ENCODE data around the gene CTAGE6. TPM values are rescaled to one million over a fixed set of nuclear protein-coding genes. Genes with fewer than 3 reads are reported as not detected.
A peak's percentile ranks its signal among the peaks of the same experiment; 100 is the strongest.
"Not testable (repeated sequence)": the region's sequence is repeated elsewhere in the genome, so short reads cannot be mapped to it uniquely, and the experiment has no call there.

CTAGE6 gene, protein sequence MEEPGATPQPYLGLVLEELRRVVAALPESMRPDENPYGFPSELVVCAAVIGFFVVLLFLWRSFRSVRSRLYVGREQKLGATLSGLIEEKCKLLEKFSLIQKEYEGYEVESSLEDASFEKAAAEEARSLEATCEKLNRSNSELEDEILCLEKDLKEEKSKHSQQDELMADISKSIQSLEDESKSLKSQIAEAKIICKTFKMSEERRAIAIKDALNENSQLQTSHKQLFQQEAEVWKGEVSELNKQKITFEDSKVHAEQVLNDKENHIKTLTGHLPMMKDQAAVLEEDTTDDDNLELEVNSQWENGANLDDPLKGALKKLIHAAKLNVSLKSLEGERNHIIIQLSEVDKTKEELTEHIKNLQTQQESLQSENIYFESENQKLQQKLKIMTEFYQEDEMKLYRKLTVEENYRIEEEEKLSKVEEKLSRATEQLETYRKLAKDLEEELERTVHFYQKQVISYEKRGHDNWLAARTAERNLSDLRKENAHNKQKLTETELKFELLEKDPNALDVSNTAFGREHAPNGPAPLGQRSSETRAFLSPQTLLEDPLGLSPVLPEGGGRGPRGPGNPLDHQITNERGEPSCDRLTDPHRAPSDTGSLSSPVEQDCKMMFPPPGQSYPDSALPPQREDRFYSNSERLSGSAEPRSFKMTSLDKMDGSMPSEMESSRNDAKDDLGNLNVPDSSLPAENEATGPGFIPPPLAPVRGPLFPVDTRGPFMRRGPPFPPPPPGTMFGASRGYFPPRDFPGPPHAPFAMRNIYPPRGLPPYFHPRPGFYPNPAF
- 0.53 and 4.0 TPM in 2 replicates for total RNA-seq (2011; cell fraction: chromatin; rRNA removed; ENCODE audit: low replicate concordance)
- 0.79 and 0.83 TPM in 2 replicates for total RNA-seq (2011; cell fraction: nucleolus; rRNA removed)
- 1.1 TPM in 1 of 2 replicates, not detected in the other for total RNA-seq (2011; cell fraction: nucleoplasm; rRNA removed)
- 0.29 TPM in 1 of 2 replicates, not detected in the other for total RNA-seq (2014; rRNA removed)
- 0.04 and 0.45 TPM in 2 replicates for total RNA-seq (2014; rRNA removed; fragmentation: Illumina TruSeq; extraction: Trizol)
- total RNA-seq (2015; rRNA removed; fragmentation: Illumina TruSeq; extraction: Trizol), result not detected in 2 replicates
- 0.09 and 0.18 TPM in 2 replicates for total RNA-seq (2021)
- polyA plus RNA-seq (2011; rRNA removed), result 0.54 TPM in 1 of 2 replicates, not detected in the other
- 0.06 TPM in 1 of 2 replicates, not detected in the other for polyA plus RNA-seq (2011; cell fraction: cytosol; rRNA removed)
- 0.48 and 0.87 TPM in 2 replicates for polyA plus RNA-seq (2011; cell fraction: nucleus; rRNA removed)
- polyA plus RNA-seq (2012), result 0.04 TPM in 1 of 2 replicates, not detected in the other
- polyA plus RNA-seq (2014; fragmentation: Illumina TruSeq; extraction: Trizol), result 0.04 TPM in 1 of 2 replicates, not detected in the other
- polyA plus RNA-seq (2014; fragmentation: Nextera tagmentation; extraction: Ambion mirVana), result not detected
- 0.21 TPM in 1 of 2 replicates, not detected in the other for polyA plus RNA-seq (2014; rRNA removed)
- polyA minus RNA-seq (2011; rRNA and poly(A)+ RNA removed), result 0.63 and 1.8 TPM in 2 replicates
- not detected in 2 replicates for polyA minus RNA-seq (2011; cell fraction: cytosol; rRNA and poly(A)+ RNA removed)
- 0.54 and 2.9 TPM in 2 replicates for polyA minus RNA-seq (2011; cell fraction: nucleus; rRNA and poly(A)+ RNA removed)
- Bru-seq, nascent RNA, result percentile 22 among the genes with signal in this experiment
- BruChase-seq, experiment 1, labeled RNA remaining after a 2-hour chase, result percentile 18 among the genes with signal in this experiment
- percentile 26 among the genes with signal in this experiment for BruChase-seq, experiment 2, labeled RNA remaining after a 6-hour chase
- long read RNA-seq, experiment 1, partial matches to known transcripts, result 0 of 1 reads
- long read RNA-seq, experiment 1, other reads (novel, unspliced or antisense), result 1 of 1 reads
- long read RNA-seq, experiment 2, result 0 reads
- long read RNA-seq, experiment 3, result 0 reads

GRCh38 chr7:143757596-143757995, at the start of gene CTAGE6:
Gene CTAGE6 (minus strand): TSS chr7:143757696. CDS start chr7:143757658, 38 bp downstream.
- H3K4me3 ChIP-seq; H3K27ac ChIP-seq (ENCODE audit: extremely low read depth, low read depth, low read length); H3K36me3 ChIP-seq (ENCODE audit: control insufficient read depth, insufficient read depth, low read length); H3K9me1 ChIP-seq (ENCODE audit: control insufficient read depth, insufficient read depth, low read length); DNase-seq (ENCODE audit: extremely low read depth in 1 of 4, low spot score in 3 of 4); H3K4me1 ChIP-seq (replicated peaks in 1 of 2; ENCODE audit: control insufficient read depth in 2 of 2, insufficient read depth in 2 of 2, low read length in 2 of 2); H3K27me3 ChIP-seq (ENCODE audit: control insufficient read depth in 2 of 2, insufficient read depth in 2 of 2, low read length in 2 of 2); POLR2A ChIA-PET; CTCF ChIA-PET (ENCODE audit: low intra/inter-chr PET ratio); ATAC-seq; H2AFZ ChIP-seq (ENCODE audit: low read depth, low read length); intact Hi-C loops (cut with micrococcal nuclease); H3K4me2 ChIP-seq (ENCODE audit: insufficient read depth, low read length); FAIRE-seq; H3K79me2 ChIP-seq (ENCODE audit: control insufficient read depth, insufficient read depth, low read length); H3K9ac ChIP-seq (ENCODE audit: insufficient read depth in 1 of 2, low read depth in 2 of 2, low read length in 2 of 2); in situ Hi-C loops (cut with MboI); H3K9me3 ChIP-seq (replicated peaks; ENCODE audit: control insufficient read depth, insufficient read depth, low read depth, low read length); BruUV-seq (replicated peaks); H4K20me1 ChIP-seq (replicated peaks; ENCODE audit: control insufficient read depth, insufficient read depth, low read length): not testable (repeated sequence)
- no CpG with 5 or more reads among the region's 19 CpGs for WGBS (ENCODE audit: insufficient coverage, low coverage, missing lambda C conversion rate)

DNA sequence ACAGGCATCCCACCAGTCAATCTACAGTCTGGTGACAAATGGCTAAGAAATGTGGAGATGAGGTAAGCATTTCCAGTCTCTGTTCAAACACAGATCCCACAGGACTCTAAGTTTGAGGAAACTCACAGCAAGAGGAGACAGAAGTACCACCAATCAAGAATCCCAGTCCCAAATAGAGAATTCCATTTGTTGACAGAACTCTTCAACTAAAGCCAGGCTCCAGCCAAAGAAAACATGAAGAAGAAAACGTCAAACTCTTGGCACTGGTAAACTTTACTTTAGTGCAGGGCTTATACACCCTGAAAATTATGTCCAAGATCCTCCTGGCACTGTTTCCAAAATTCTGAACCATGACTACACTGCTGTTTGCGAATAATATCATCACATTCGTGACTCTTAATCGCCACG, 49.2 kb upstream of the CTAGE6 start:
- H3K4me2 ChIP-seq (ENCODE audit: insufficient read depth, low read length); H3K4me1 ChIP-seq (replicated peaks in 1 of 2; ENCODE audit: control insufficient read depth in 2 of 2, insufficient read depth in 2 of 2, low read length in 2 of 2); H3K9me3 ChIP-seq (replicated peaks; ENCODE audit: control insufficient read depth, insufficient read depth, low read depth, low read length); CTCF ChIA-PET (ENCODE audit: low intra/inter-chr PET ratio); H3K9ac ChIP-seq (ENCODE audit: insufficient read depth in 1 of 2, low read depth in 2 of 2, low read length in 2 of 2); DNase-seq (ENCODE audit: extremely low read depth in 1 of 4, low spot score in 3 of 4); H3K4me3 ChIP-seq; H3K27ac ChIP-seq (ENCODE audit: extremely low read depth, low read depth, low read length); H2AFZ ChIP-seq (ENCODE audit: low read depth, low read length); H4K20me1 ChIP-seq (replicated peaks; ENCODE audit: control insufficient read depth, insufficient read depth, low read length); H3K79me2 ChIP-seq (ENCODE audit: control insufficient read depth, insufficient read depth, low read length); in situ Hi-C loops (cut with MboI); H3K27me3 ChIP-seq (ENCODE audit: control insufficient read depth in 2 of 2, insufficient read depth in 2 of 2, low read length in 2 of 2); intact Hi-C loops (cut with micrococcal nuclease); H3K9me1 ChIP-seq (ENCODE audit: control insufficient read depth, insufficient read depth, low read length); H3K36me3 ChIP-seq (ENCODE audit: control insufficient read depth, insufficient read depth, low read length); BruUV-seq (replicated peaks); POLR2A ChIA-PET: not testable (repeated sequence)
- FAIRE-seq, result peak; percentile 90
- ATAC-seq, result peak; percentile 89
- no CpG with 5 or more reads among the region's 5 CpGs for WGBS (ENCODE audit: insufficient coverage, low coverage, missing lambda C conversion rate)

DNA sequence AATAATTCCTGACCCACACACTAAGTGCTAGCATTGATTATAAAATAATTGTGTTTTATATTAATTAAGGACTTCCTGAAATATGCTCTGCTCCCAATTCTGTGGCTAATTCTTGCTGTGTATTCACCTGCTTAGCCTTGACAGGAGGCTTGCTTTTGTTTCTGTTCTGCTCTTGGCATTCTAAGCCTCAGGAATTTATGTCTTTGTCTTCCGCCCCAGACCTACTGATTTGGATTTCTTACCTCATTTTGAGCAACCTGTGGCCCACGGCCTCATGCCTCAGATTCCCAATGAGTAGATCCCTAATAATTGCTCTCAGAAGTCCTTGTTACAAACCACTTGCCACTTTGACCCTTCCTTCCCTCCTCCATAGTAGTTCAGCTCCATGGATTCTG, 40.4 kb upstream of the CTAGE6 start:
- POLR2A ChIA-PET; H3K27ac ChIP-seq (ENCODE audit: extremely low read depth, low read depth, low read length); intact Hi-C loops (cut with micrococcal nuclease); H3K79me2 ChIP-seq (ENCODE audit: control insufficient read depth, insufficient read depth, low read length); H3K4me1 ChIP-seq (replicated peaks in 1 of 2; ENCODE audit: control insufficient read depth in 2 of 2, insufficient read depth in 2 of 2, low read length in 2 of 2); DNase-seq (ENCODE audit: extremely low read depth in 1 of 4, low spot score in 3 of 4); ATAC-seq; in situ Hi-C loops (cut with MboI); BruUV-seq (replicated peaks); H3K4me3 ChIP-seq; H3K4me2 ChIP-seq (ENCODE audit: insufficient read depth, low read length); H3K27me3 ChIP-seq (ENCODE audit: control insufficient read depth in 2 of 2, insufficient read depth in 2 of 2, low read length in 2 of 2); H2AFZ ChIP-seq (ENCODE audit: low read depth, low read length); H3K9me1 ChIP-seq (ENCODE audit: control insufficient read depth, insufficient read depth, low read length); H3K36me3 ChIP-seq (ENCODE audit: control insufficient read depth, insufficient read depth, low read length); FAIRE-seq; H3K9ac ChIP-seq (ENCODE audit: insufficient read depth in 1 of 2, low read depth in 2 of 2, low read length in 2 of 2); H3K9me3 ChIP-seq (replicated peaks; ENCODE audit: control insufficient read depth, insufficient read depth, low read depth, low read length); H4K20me1 ChIP-seq (replicated peaks; ENCODE audit: control insufficient read depth, insufficient read depth, low read length); CTCF ChIA-PET (ENCODE audit: low intra/inter-chr PET ratio): not testable (repeated sequence)
- WGBS (ENCODE audit: insufficient coverage, low coverage, missing lambda C conversion rate), result 6% methylated on average over 1 of the region's 2 CpGs

All from K562 (cell line).